GM13977 (cell line): ENCODE data around the gene VGLL4.
"Not testable (repeated sequence)": the region's sequence is repeated elsewhere in the genome, so short reads cannot be mapped to it uniquely, and the experiment has no call there.

Source experiments
- DNase-seq: peaks from one replicate; pipeline ENCODE4 v3.0.0; 2012; ENCODE audit warnings: low spot score
- in situ Hi-C: fragments of 300-500 bp; cut with MboI; formaldehyde crosslinking; loops from one replicate; pipeline ENCODE4 v1.12.0; 2022; ENCODE audit warnings: low sequenced_read_pairs, low pct_unique_long_range_greater_than_20kb, mixed read lengths, inconsistent platforms; ENCODE audit not compliant: unreplicated experiment
- TF ChIP-seq, protein P1 (sequence below): IDR thresholded peaks from 2 replicates; pipeline ENCODE4 v1.5.1; 2012; ENCODE audit warnings: mild to moderate bottlenecking, control low read depth; ENCODE audit not compliant: insufficient read depth; ENCODE audit errors: extremely low read depth, missing control alignments

Gene VGLL4

DNA sequence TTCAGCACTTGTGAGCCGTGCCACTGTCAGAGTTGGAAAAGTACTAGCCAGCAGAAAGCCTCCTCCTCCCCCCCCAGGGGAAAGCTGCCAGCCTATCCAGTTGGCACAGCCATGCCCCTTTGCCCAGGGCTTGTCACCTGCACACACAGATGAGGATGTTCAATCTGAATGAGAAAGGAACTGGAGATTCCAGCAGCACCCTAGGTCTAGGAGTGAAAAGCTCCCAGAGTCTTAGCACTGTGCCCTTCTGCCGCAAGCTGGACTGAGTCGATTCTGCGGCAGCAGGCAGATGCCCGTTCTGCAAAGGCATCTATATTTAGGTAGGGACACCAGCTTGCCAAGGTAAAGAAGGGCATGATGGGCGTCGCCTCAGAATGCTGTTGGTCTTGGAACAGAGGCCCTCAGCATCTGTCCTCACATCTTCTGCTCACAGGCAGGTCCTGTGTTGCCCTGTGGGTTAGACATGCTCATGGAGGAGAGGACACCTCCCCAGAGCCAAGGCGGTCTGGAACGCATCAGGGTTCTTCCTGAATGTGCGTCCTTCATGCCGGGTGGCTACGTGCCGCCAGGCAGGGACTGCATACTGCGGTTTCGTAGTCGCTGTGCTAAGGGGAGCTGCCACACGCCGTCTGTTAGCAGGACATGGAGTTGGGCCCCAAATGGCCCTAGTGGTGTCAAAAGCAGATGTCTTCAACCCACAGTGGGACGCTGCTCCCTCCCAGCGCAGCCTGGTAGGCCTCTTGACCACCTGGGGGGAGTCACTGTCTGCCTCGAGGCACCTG lies 109.5 kb downstream of the VGLL4 start:
- DNase-seq = no peak
- in situ Hi-C loops = no loop called here
- TF ChIP-seq, protein P1, sequence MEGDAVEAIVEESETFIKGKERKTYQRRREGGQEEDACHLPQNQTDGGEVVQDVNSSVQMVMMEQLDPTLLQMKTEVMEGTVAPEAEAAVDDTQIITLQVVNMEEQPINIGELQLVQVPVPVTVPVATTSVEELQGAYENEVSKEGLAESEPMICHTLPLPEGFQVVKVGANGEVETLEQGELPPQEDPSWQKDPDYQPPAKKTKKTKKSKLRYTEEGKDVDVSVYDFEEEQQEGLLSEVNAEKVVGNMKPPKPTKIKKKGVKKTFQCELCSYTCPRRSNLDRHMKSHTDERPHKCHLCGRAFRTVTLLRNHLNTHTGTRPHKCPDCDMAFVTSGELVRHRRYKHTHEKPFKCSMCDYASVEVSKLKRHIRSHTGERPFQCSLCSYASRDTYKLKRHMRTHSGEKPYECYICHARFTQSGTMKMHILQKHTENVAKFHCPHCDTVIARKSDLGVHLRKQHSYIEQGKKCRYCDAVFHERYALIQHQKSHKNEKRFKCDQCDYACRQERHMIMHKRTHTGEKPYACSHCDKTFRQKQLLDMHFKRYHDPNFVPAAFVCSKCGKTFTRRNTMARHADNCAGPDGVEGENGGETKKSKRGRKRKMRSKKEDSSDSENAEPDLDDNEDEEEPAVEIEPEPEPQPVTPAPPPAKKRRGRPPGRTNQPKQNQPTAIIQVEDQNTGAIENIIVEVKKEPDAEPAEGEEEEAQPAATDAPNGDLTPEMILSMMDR = no peak

DNA sequence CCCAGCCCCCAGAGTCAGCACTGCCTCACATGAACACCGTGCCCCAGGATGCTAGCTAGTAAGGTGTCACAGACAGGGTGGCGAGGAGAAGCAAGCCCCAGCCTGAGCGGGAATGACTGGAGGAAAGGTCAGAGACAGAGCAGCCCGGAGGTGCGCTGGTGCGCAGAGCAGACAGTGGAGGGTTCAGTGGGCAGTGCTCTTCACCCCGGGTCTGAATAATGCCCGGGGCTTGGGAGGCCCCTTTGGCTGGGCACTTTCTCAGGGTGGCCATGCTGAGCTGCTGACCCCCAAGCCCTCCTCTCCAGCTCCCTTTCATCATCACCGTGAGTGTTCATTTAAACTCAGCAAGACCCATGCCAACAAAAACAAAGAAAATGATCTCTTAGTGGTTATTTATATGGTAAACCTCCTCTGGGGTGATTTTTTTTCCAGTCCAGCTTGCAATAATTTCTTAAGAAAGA lies 110.8 kb downstream of the VGLL4 start:
- DNase-seq = no peak
- TF ChIP-seq, protein P1 = no peak
- in situ Hi-C loops = no loop called here

DNA sequence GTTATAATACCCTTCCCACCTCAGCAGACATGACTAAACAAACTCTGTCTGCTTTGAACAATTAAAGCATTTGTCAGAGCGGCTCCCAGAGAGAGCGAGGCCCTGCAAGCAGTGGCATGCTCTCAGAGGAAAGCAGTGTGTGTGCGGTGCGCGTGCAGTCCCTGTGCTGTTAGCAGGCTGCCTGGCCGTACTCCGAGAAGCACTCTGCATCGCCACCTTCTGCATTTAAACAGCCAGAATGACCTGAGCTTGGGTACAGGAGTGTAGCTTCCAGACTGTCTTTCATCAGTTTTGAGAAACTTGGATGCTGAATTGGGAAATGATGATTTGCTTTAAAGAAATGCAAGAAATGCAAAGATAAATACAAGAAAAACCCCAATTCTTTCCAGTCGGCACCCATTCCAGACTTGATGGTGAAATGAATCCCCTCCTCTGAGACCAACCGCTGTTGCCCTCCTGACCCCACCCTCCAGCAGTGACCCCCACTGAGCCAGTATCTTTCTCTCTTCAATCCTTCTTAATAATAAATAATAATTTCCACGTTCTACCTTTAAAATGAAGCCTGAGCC lies 113.5 kb downstream of the VGLL4 start:
- DNase-seq = no peak
- in situ Hi-C loops = no loop called here

DNA sequence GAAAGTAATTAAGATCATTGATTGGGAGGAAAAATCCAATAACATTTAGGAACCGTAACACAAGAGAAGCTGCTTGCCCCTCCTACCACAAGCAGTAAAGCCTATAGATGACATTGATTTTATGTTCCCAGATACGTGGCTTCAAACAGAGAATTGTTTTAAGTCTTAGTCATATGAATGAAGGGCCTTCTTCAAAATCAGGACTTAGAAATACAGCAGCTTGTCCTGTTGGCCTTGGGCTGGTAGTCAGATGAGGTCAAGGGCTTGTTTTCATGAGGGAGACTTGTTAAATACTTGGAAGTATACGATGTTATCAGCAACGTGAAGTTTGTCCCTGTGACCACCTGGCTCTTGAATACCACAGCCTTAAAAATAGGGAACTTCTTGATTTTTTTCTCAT lies 114.4 kb downstream of the VGLL4 start:
- TF ChIP-seq, protein P1 = no peak
- in situ Hi-C loops = no loop called here
- no peak for DNase-seq

More for the DNA sequence above, 113.5 kb downstream of the VGLL4 start:
- TF ChIP-seq, protein P1 = no peak

DNA sequence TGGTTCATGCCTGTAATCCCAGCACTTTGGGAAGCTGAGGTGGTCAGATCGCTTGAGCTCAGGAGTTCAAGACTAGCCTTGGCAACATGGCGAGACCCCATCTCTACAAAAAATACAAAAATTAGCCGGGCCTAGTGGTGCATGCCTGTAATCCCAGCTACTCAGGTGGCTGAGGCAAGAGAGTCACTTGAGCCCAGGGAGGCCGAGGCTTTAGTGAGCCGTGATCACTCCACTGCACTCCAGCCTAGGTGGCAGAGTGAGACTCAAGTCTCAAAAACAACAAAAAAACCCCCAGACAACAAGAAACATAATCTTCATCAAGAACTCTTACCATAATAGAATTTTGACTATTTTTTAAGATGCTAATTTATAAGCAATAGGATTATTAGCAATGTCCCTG lies 117.6 kb downstream of the VGLL4 start:
- in situ Hi-C loops, DNase-seq: not testable (repeated sequence)

DNA sequence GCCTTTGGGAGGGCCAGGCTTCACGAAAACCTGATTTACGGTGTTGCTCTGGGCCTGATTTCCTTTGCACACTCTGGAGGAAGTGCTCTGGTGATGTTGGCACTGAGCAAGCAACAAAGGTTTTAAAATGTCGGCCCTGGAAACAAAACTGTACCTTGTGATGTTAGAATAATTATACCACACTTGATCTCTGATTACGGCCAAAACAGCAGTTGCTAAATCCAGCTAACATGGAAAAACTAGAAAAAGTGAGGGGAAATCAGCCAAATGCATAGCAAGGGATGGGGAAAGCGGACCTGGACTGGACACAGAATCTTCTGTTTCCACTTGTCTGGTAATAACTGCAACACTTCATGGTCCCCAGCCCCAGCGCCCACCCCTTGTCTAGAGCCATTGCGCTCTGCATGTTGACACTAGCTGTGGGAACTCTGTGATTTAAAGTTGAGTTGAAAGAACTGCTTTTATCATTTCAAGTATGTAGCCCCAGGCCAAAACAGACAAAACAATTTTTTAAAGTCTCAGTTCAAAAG lies 120.1 kb downstream of the VGLL4 start:
- in situ Hi-C loops = no loop called here
- no peak for DNase-seq
- TF ChIP-seq, protein P1 = no peak

DNA sequence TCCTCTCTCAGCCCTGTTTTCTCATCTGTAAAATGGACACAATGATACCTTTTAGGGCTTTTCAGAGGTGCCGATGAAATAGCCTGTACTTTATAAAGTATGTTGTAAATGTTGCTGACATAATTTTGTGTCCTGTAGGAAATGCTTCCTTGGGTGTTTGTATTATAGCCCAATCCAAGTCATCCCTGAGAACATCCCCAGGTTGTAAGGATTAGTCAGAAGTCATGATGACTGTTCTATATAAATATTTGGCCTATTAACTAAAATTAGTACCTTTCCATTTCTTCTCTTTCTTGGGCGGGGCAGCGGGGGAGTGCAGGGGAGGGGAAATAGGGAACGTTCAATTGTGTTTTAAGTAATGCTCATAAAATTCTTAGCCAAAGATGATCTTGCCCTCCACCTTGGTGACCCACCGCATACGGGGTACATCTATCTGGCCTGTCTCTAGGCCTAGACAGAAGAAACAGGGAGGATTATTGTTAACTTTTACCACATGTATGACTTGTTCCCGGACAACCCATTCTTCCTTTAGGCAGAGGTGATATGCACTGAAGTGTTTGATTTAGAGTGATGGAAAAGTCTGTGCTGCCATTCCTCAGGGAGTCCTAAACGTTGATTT lies 120.7 kb downstream of the VGLL4 start:
- DNase-seq = no peak
- in situ Hi-C loops = no loop called here
- TF ChIP-seq, protein P1 = no peak
